ENCODE results near the gene ZNF184. TPM values are rescaled to one million over a fixed set of nuclear protein-coding genes. Genes with fewer than 3 reads are reported as not detected.

Gene ZNF184
- total and polyA plus RNA-seq, 9 of the 15 experiments (the other 6 are each of a cell fraction or from before 2014, with no cell fraction given), result 7.6 to 22.2 (median 12.8) TPM

- TF ChIP-seq ATF3 (IDR thresholded peaks at IDR 0.05) (no peak), ATF3 (CRISPR knock-in tag; conservative IDR thresholded peaks at IDR 0.05) (peak; percentile 23; the same call in 1 of the 2 replicates), DLX4 (CRISPR knock-in tag; IDR thresholded peaks at IDR 0.05) (no peak), MBD1 (CRISPR knock-in tag; IDR thresholded peaks at IDR 0.05) (no peak), MLX (CRISPR knock-in tag; conservative IDR thresholded peaks at IDR 0.05) (no peak), TOE1 (IDR thresholded peaks at IDR 0.05; ENCODE audit: borderline replicate concordance) (no peak; the same call in none of the 2 replicates), TOE1 (CRISPR knock-in tag; IDR thresholded peaks at IDR 0.05; ENCODE audit: borderline replicate concordance, low read depth) (no peak), RUNX1 (IDR thresholded peaks at IDR 0.05; ENCODE audit: low read depth) (no peak), REST (IDR thresholded peaks at IDR 0.05; ENCODE audit: borderline replicate concordance) (peak; percentile 9; the same call in 1 of the 2 replicates), REST (CRISPR knock-in tag; IDR thresholded peaks at IDR 0.05; ENCODE audit: low read depth) (no peak), MTA3 (IDR thresholded peaks at IDR 0.05; ENCODE audit: borderline replicate concordance) (peak; percentile 96), MTA1 (IDR thresholded peaks at IDR 0.05; ENCODE audit: borderline replicate concordance) (no peak; the same call in none of the 2 replicates), DNMT1 (IDR thresholded peaks at IDR 0.05) (peak; percentile 68; the same call in 1 of the 2 replicates), KLF16 (IDR thresholded peaks at IDR 0.05) (no peak), RBM39 (optimal IDR thresholded peaks at IDR 0.05; ENCODE audit: low read depth, low read length) (no peak)
Observed at GRCh38 chr6:27472182-27472616, 706 bp downstream of the ZNF184 start (continued).

All from K562 (cell line).